Measurements from ENCODE around the gene MMEL1. TPM values are rescaled to one million over a fixed set of nuclear protein-coding genes. Genes with fewer than 3 reads are reported as not detected.
"Not testable (repeated sequence)": the region's sequence is repeated elsewhere in the genome, so short reads cannot be mapped to it uniquely, and the experiment has no call there.

Gene MMEL1
- total RNA-seq, 2 donors from 2014 or later: not detected

DNA sequence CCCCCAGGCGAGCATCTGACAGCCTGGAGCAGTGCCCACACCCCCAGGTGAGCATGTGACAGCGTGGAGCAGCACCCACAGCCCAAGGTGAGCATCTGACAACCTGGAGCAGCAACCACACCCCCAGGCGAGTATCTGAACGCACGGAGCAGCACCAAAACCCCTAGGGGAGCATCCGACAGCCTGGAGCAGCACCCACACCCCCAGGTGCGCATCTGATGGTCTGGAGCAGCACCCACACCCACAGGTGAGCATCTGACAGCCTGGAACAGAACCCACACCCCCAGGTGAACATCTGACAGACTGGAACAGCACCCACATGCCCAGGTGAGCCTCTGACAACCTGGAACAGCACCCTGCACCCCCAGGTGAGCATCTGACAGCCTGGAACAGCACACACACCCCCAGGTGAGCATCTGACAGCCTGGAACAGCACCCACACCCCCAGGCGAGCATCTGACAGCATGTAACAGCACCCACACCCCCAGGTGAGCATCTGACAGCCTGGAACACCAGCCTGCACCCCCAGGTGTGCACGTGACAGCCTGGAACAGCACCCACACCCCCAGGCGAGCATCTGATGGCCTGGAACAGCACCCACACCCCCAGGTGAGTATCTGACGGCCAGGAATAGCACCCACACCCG, 20.2 kb upstream of the MMEL1 start:
- intact Hi-C loops (cut with DNase I); H3K9me3 ChIP-seq; H3K36me3 ChIP-seq (replicated peaks in 1 of 2; ENCODE audit: insufficient read depth in 1 of 2, low read depth in 2 of 2); ATAC-seq; H3K27ac ChIP-seq; H3K4me3 ChIP-seq; H3K4me1 ChIP-seq; H3K27me3 ChIP-seq: not testable (repeated sequence)
- DNase-seq: peak in 2 of 4 donors; percentile 6 to 23
- WGBS, 2 donors: 15 to 26% methylated on average over 12 of the region's 12 CpGs

DNA sequence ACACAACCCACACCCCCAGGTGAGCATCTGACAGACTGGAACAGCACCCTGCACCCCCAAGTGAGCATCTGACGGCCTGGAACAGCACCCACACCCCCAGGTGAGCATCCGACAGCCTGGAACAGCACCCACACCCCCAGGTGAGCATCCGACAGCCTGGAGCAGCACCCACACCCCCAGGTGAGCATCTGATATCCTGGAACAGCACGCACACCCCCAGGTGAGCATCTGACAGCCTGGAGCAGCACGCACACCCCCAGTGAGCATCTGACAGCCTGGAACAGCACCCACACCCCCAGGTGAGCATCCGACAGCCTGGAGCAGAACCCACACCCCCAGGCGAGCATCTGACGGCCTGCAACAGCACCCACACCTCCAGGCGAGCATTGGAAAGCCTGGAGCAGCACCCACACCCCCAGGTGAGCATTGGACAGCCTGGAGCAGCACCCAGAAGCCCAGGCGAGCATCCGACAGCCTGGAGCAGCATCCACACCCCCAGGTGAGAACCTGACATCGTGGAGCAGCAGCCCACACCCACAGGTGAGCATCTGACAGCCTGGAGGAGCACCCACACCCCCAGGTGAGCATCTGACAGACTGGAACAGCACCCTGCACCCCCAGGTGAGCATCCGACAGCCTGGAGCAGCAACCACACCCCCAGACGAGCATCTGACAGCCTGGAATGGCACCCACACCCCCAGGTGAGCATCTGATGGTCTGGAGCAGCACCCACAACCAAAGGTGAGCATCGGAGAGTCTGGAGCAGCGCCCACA, 19.5 kb upstream of the MMEL1 start:
- intact Hi-C loops (cut with DNase I); ATAC-seq; H3K9me3 ChIP-seq; H3K4me3 ChIP-seq; H3K4me1 ChIP-seq; H3K27ac ChIP-seq; H3K27me3 ChIP-seq; H3K36me3 ChIP-seq (replicated peaks in 1 of 2; ENCODE audit: insufficient read depth in 1 of 2, low read depth in 2 of 2): not testable (repeated sequence)
- WGBS, 2 donors: 17 to 25% methylated on average over 16 of the region's 16 CpGs
- peak in 1 of 4 donors; percentile 25 for DNase-seq

DNA sequence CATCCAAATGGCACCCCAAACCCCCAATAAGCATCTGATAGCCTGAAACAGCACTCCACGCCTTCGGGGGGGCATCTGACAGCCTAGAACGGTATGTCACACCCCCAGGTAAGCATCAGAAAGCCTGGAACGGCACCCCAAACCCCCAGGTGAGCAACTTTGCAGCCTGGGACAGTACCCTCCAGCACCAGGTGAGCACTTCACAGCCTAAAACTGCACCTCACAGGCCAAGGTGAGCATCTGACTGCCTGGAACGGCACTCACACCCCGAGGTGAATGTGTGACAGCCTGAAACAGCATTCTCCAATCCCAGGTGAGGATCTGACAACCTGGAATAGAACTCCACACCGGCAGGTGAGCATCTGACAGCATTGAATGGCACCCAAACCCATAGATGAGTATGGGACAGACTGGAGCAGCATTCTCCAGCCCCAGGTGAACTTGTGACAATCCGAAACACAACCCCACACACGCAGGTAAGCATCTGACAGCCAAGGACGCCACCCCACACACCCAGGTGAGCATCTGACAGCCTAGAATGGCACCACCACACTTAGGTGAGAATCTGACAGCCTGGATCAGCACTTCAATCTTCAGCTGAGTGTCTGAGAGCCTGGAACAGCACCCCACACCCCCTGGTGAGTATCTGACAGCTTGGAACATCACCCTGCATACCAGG, 18.3 kb upstream of the MMEL1 start:
- WGBS, 2 donors: 24 to 35% methylated on average over 4 to 10 of the region's 10 CpGs
- H3K27me3 ChIP-seq: no peaks in the 10 kb centered on the region
- peak in 1 of 4 donors; percentile 7 for DNase-seq

DNA sequence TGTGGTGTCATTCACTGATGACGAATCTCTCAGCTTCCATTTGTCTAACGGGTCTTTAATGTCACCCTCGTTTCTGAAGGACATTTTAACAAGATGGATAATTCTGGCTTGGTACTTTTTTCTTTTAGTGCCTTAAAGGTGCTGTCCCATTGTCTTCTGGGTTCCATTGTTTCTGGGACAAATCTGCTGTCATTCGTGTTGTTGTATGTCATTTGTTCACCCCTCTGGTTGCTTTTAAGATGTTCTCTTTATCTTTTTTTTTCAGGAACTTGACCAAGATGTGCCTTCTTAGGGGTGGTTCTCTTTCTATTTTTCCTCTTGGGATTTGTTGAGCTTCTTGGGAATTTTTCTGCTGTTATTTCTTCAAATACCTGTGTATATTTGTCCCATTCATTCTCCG, 14.0 kb upstream of the MMEL1 start:
- no peaks in the 10 kb centered on the region for H3K36me3 ChIP-seq (replicated peaks in 1 of 2; ENCODE audit: insufficient read depth in 1 of 2, low read depth in 2 of 2)
- TF ChIP-seq, protein P1, sequence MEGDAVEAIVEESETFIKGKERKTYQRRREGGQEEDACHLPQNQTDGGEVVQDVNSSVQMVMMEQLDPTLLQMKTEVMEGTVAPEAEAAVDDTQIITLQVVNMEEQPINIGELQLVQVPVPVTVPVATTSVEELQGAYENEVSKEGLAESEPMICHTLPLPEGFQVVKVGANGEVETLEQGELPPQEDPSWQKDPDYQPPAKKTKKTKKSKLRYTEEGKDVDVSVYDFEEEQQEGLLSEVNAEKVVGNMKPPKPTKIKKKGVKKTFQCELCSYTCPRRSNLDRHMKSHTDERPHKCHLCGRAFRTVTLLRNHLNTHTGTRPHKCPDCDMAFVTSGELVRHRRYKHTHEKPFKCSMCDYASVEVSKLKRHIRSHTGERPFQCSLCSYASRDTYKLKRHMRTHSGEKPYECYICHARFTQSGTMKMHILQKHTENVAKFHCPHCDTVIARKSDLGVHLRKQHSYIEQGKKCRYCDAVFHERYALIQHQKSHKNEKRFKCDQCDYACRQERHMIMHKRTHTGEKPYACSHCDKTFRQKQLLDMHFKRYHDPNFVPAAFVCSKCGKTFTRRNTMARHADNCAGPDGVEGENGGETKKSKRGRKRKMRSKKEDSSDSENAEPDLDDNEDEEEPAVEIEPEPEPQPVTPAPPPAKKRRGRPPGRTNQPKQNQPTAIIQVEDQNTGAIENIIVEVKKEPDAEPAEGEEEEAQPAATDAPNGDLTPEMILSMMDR (IDR thresholded peaks at IDR 0.05): no peak
- TF ChIP-seq POLR2A (IDR thresholded peaks at IDR 0.05): no peak
- DNase-seq (no peak), ATAC-seq (no peak)
- no peak overlapping the region for H3K27ac ChIP-seq
- intact Hi-C loops (cut with DNase I): no loop called here
- H3K9me3 ChIP-seq: peaks cover 0 to 7% (median 0%) of the 10 kb centered on the region in 3 donors
- no peaks in the 10 kb centered on the region for H3K27me3 ChIP-seq
- peaks cover 13% of the 10 kb centered on the region for H3K4me1 ChIP-seq
- 53 to 67% methylated on average over 5 of the region's 5 CpGs for WGBS, 2 donors
- H3K4me3 ChIP-seq: no peak overlapping the region

More for the DNA sequence above, 18.3 kb upstream of the MMEL1 start:
- no peak for ATAC-seq
- Histone ChIP-seq H3K9me3 (peaks cover 0 to 7% (median 0%) of the 10 kb centered on the region in 3 donors), H3K4me3 (no peak overlapping the region), H3K36me3 (replicated peaks in 1 of 2; ENCODE audit: insufficient read depth in 1 of 2, low read depth in 2 of 2) (no peaks in the 10 kb centered on the region), H3K4me1 (no peaks in the 10 kb centered on the region), H3K27ac (no peak overlapping the region)
- TF ChIP-seq POLR2A (IDR thresholded peaks at IDR 0.05): no peak
- intact Hi-C loops (cut with DNase I): no loop called here

DNA sequence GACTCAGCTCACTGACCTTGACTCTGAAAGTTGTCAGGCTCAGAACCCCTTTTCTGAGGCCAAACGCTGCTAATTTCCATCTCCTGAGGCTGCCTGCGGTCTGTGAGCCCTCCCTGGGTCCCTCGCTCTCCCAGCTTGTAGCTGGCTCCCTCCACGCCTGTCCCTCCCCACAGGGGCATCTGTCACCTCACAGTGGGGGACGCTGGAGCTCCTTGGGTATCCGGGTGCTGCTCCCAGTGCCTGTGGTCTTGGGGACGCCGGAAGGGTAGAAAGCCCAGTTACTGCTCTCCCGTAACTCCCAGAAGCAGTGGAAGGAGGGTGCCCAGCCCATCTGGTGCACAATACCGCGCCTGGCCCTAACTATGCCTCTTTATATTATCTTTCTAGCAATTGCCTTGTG, 13.0 kb upstream of the MMEL1 start:
- Histone ChIP-seq H3K27me3 (no peaks in the 10 kb centered on the region), H3K4me3 (no peak overlapping the region), H3K36me3 (replicated peaks in 1 of 2; ENCODE audit: insufficient read depth in 1 of 2, low read depth in 2 of 2) (no peaks in the 10 kb centered on the region), H3K27ac (no peak overlapping the region), H3K9me3 (peaks cover 0 to 7% (median 0%) of the 10 kb centered on the region in 3 donors), H3K4me1 (peaks cover 20% of the 10 kb centered on the region)
- TF ChIP-seq POLR2A (IDR thresholded peaks at IDR 0.05): no peak
- TF ChIP-seq, protein P1 (IDR thresholded peaks at IDR 0.05): no peak
- intact Hi-C loops (cut with DNase I): no loop called here
- DNase-seq (peak in 1 of 4 donors; percentile 10), ATAC-seq (no peak)
- 76 to 79% methylated on average over 11 of the region's 11 CpGs for WGBS, 2 donors

DNA sequence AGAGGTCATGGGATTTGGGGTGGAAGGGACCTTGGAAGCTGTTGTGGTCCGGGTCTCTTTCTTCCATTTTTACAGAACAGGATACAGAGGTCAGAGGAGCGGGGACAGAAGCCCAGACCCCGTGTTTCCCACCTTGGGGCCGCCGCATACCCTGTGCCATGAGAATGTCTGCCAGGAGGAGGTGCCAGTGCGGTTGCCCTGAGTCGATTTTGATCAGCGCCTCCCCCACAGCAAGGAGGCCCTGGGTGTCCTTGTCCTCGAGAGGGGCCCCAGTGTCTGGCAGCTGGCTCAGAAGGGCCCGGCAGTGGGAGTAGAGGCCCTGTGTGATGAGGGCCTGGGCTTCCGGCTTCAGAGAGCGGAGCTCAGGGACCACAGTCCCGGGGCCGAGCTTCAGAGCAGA, 12.3 kb upstream of the MMEL1 start:
- Histone ChIP-seq H3K36me3 (replicated peaks in 1 of 2; ENCODE audit: insufficient read depth in 1 of 2, low read depth in 2 of 2) (no peaks in the 10 kb centered on the region), H3K4me1 (peaks cover 20% of the 10 kb centered on the region), H3K4me3 (no peak overlapping the region), H3K27ac (no peak overlapping the region), H3K27me3 (no peaks in the 10 kb centered on the region), H3K9me3 (peaks cover 0 to 7% (median 0%) of the 10 kb centered on the region in 3 donors)
- no peak for TF ChIP-seq POLR2A (IDR thresholded peaks at IDR 0.05)
- TF ChIP-seq, protein P1 (IDR thresholded peaks at IDR 0.05): no peak
- intact Hi-C loops (cut with DNase I): no loop called here
- 81 to 84% methylated on average over 13 to 14 of the region's 14 CpGs for WGBS, 2 donors
- ATAC-seq (no peak), DNase-seq (peak in 1 of 4 donors; percentile 8)

Measured in body of pancreas (tissue), 4 donors.